ENCODE results near the gene MELTF.

GRCh38 chr3:196968233-196969133, 61.1 kb downstream of the MELTF start, which contains the start of gene PIGZ:
- TF ChIP-seq EZH2 (IDR thresholded peaks at IDR 0.05; ENCODE audit: borderline replicate concordance) (peak; percentile 15), EZH2phosphoT487 (IDR thresholded peaks at IDR 0.05; ENCODE audit: low read depth, severe bottlenecking, unreplicated experiment) (no peak)

Measured in hepatocyte (in vitro differentiated cells).